ENCODE results near the gene TAC4. TPM values are rescaled to one million over a fixed set of nuclear protein-coding genes. Genes with fewer than 3 reads are reported as not detected.

TAC4 gene
- total and polyA plus RNA-seq, 2 donors (not counting 1 experiment from before 2014, with no cell fraction given): not detected

DNA sequence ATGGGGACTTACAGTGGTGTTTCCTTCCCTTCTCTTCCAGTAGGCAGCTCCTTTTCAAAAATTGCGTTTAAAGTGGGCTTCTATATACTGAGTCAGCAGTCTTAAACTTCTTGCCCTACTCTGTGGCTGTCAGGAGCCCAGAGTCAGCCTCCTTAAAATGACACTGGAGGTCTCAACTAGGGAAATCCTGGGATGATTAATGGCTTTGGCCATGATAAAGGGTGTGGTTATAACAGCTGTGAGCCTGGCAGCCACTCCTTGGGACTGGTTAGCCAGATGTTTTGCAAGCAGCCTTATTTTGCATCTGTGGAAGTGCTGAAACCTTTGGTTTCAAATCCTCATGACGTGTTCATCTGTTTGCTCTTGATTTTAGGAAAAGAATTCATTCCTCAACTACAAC, 25.0 kb downstream of the TAC4 start:
- no peak overlapping the region for H3K4me3 Mint-ChIP-seq
- Histone ChIP-seq H3K9me3 (ENCODE audit: control extremely low read depth in 1 of 3, control insufficient read depth in 2 of 3, insufficient read depth in 1 of 3, low read length in 2 of 3) (no peaks in the 10 kb centered on the region), H3K4me1 (ENCODE audit: control insufficient read depth in 2 of 2, insufficient read depth in 2 of 2, low read length in 2 of 2) (no peaks in the 10 kb centered on the region), H3K27ac (ENCODE audit: low read length in 2 of 2) (no peak overlapping the region), H3K79me2 (ENCODE audit: control insufficient read depth, insufficient read depth, low read length) (no peaks in the 10 kb centered on the region), H3K27me3 (replicated peaks in 1 of 4; ENCODE audit: control extremely low read depth in 1 of 4, control insufficient read depth in 3 of 4, insufficient read depth in 4 of 4, low read length in 3 of 4) (no peaks in the 10 kb centered on the region), H3K9ac (ENCODE audit: low read length) (no peak overlapping the region), H3K4me3 (ENCODE audit: control extremely low read depth in 1 of 5, extremely low read depth in 1 of 5, insufficient read depth in 1 of 5, low read depth in 2 of 5, low read length in 4 of 5) (no peak overlapping the region), H4K20me1 (ENCODE audit: control insufficient read depth, insufficient read depth, low read length, poor library complexity, severe bottlenecking) (peaks cover 2% of the 10 kb centered on the region), H3K4me2 (replicated peaks; ENCODE audit: low read depth, low read length, poor library complexity, severe bottlenecking) (no peak overlapping the region), H3K36me3 (replicated peaks in 1 of 2; ENCODE audit: control extremely low read depth in 1 of 2, control insufficient read depth in 1 of 2, extremely low read depth in 1 of 2, insufficient read depth in 2 of 2, low read length in 1 of 2) (peaks cover 19 to 87% of the 10 kb centered on the region in 2 experiments), H2AFZ (ENCODE audit: insufficient read depth, low read depth, low read length, poor library complexity, severe bottlenecking) (no peak overlapping the region)
- 100% methylated on average over 1 of the region's 2 CpGs for WGBS (ENCODE audit: insufficient coverage)
- ChIA-PET POLR2A (no interaction called here), CTCF (no interaction called here)
- no peaks in the 10 kb centered on the region for H3K27me3 Mint-ChIP-seq
- no peaks in the 10 kb centered on the region for H3K4me1 Mint-ChIP-seq
- no peak overlapping the region for H3K27ac Mint-ChIP-seq
- ATAC-seq (ENCODE audit: low read depth): no peak
- intact Hi-C loops (cut with micrococcal nuclease): no loop called here
- no peaks in the 10 kb centered on the region for H3K9me3 Mint-ChIP-seq (ENCODE audit: insufficient read depth)
- TF ChIP-seq, protein P1, sequence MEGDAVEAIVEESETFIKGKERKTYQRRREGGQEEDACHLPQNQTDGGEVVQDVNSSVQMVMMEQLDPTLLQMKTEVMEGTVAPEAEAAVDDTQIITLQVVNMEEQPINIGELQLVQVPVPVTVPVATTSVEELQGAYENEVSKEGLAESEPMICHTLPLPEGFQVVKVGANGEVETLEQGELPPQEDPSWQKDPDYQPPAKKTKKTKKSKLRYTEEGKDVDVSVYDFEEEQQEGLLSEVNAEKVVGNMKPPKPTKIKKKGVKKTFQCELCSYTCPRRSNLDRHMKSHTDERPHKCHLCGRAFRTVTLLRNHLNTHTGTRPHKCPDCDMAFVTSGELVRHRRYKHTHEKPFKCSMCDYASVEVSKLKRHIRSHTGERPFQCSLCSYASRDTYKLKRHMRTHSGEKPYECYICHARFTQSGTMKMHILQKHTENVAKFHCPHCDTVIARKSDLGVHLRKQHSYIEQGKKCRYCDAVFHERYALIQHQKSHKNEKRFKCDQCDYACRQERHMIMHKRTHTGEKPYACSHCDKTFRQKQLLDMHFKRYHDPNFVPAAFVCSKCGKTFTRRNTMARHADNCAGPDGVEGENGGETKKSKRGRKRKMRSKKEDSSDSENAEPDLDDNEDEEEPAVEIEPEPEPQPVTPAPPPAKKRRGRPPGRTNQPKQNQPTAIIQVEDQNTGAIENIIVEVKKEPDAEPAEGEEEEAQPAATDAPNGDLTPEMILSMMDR (IDR thresholded peaks at IDR 0.05): no peak
- TF ChIP-seq EZH2 (IDR thresholded peaks at IDR 0.05; ENCODE audit: borderline replicate concordance, insufficient read depth, low read depth, low read length, poor library complexity, severe bottlenecking): no peak
- no peak for DNase-seq

DNA sequence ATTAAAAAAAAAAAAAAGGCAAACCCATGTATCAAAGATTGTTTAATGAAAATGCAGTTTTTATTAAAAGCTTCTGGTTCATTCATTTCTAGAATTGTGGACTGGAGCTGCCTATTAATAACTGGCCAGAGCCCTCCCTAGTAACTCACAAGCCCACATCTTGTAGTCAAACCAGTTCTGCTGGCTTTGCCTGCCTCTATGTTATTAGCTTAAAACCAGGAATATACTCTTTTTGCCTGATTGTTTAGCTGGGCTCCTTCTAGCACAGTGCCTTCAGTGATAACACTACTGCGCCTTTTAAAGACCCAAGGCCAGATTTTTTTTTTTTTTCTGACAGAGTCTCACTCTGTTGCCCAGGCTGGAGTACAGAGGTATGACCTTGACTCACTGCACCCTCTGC, 26.0 kb downstream of the TAC4 start:
- peaks cover 10% of the 10 kb centered on the region for H4K20me1 ChIP-seq (ENCODE audit: control insufficient read depth, insufficient read depth, low read length, poor library complexity, severe bottlenecking)
- Mint-ChIP-seq H3K9me3 (ENCODE audit: insufficient read depth) (no peaks in the 10 kb centered on the region), H3K27me3 (no peaks in the 10 kb centered on the region), H3K4me1 (no peaks in the 10 kb centered on the region), H3K27ac (no peak overlapping the region), H3K4me3 (no peak overlapping the region)
- no peak for TF ChIP-seq EZH2 (IDR thresholded peaks at IDR 0.05; ENCODE audit: borderline replicate concordance, insufficient read depth, low read depth, low read length, poor library complexity, severe bottlenecking)
- TF ChIP-seq, protein P1 (IDR thresholded peaks at IDR 0.05): no peak
- intact Hi-C loops (cut with micrococcal nuclease): no loop called here
- no peak for ATAC-seq (ENCODE audit: low read depth)
- no peaks in the 10 kb centered on the region for H3K27me3 ChIP-seq (replicated peaks in 1 of 4; ENCODE audit: control extremely low read depth in 1 of 4, control insufficient read depth in 3 of 4, insufficient read depth in 4 of 4, low read length in 3 of 4)
- no peak overlapping the region for H3K4me2 ChIP-seq (replicated peaks; ENCODE audit: low read depth, low read length, poor library complexity, severe bottlenecking)
- no peak overlapping the region for H3K4me3 ChIP-seq (ENCODE audit: control extremely low read depth in 1 of 5, extremely low read depth in 1 of 5, insufficient read depth in 1 of 5, low read depth in 2 of 5, low read length in 4 of 5)
- H3K27ac ChIP-seq (ENCODE audit: low read length in 2 of 2): no peak overlapping the region
- H3K9ac ChIP-seq (ENCODE audit: low read length): no peak overlapping the region
- ChIA-PET POLR2A (no interaction called here), CTCF (no interaction called here)
- H3K4me1 ChIP-seq (ENCODE audit: control insufficient read depth in 2 of 2, insufficient read depth in 2 of 2, low read length in 2 of 2): no peaks in the 10 kb centered on the region
- 100% methylated on average over 1 of the region's 1 CpG for WGBS (ENCODE audit: insufficient coverage)
- H2AFZ ChIP-seq (ENCODE audit: insufficient read depth, low read depth, low read length, poor library complexity, severe bottlenecking): no peak overlapping the region
- no peaks in the 10 kb centered on the region for H3K79me2 ChIP-seq (ENCODE audit: control insufficient read depth, insufficient read depth, low read length)
- H3K9me3 ChIP-seq (ENCODE audit: control extremely low read depth in 1 of 3, control insufficient read depth in 2 of 3, insufficient read depth in 1 of 3, low read length in 2 of 3): no peaks in the 10 kb centered on the region
- peaks cover 22 to 88% of the 10 kb centered on the region in 2 experiments for H3K36me3 ChIP-seq (replicated peaks in 1 of 2; ENCODE audit: control extremely low read depth in 1 of 2, control insufficient read depth in 1 of 2, extremely low read depth in 1 of 2, insufficient read depth in 2 of 2, low read length in 1 of 2)
- no peak for DNase-seq

Measured in B cell (primary cell).